OCI-LY3 (cell line): ENCODE results near the gene RDH5.

Experiments
- H2AFZ ChIP-seq: fragments of 200-600, 300-600 bp; shearing (Covaris generic); 2 replicates; pipeline ENCODE4 v1.6.0; 2014; ENCODE audit warnings: antibody characterized with exemption, low read depth, low read length
- H3K27ac ChIP-seq: fragments of 200-600, 300-600 bp; sonication (generic); 2 replicates; pipeline ENCODE4 v1.5.1; 2014; ENCODE audit warnings: mild to moderate bottlenecking, low read length, moderate library complexity, mixed read lengths
- H3K27me3 ChIP-seq: fragments of 200-600, 300-600 bp; sonication (generic); 2 replicates; pipeline ENCODE4 v1.6.1; 2014; ENCODE audit warnings: low read depth, low read length, mixed read lengths
- H3K36me3 ChIP-seq: fragments of 200-600, 300-600 bp; sonication (generic); replicated peaks from 2 replicates; pipeline ENCODE3; 2014; ENCODE audit warnings: low read depth, low read length, mixed read lengths
- H3K4me1 ChIP-seq: fragments of 300-600, 200-600 bp; sonication (generic); 2 replicates; pipeline ENCODE4 v1.6.1; 2014; ENCODE audit warnings: low read length, mixed read lengths
- H3K4me2 ChIP-seq: fragments of 200-600, 300-600 bp; sonication (generic); 2 replicates; pipeline ENCODE4 v1.6.1; 2014; ENCODE audit warnings: low read length, mixed read lengths
- H3K4me3 ChIP-seq: fragments of 300-600, 200-600 bp; sonication (generic); 2 replicates; pipeline ENCODE4 v1.5.1; 2014; ENCODE audit warnings: antibody characterized with exemption, mild to moderate bottlenecking, low read length, moderate library complexity
- H3K79me2 ChIP-seq: fragments of 300-600, 200-600 bp; shearing (Covaris generic); 2 replicates; pipeline ENCODE4 v1.6.1; 2014; ENCODE audit warnings: mild to moderate bottlenecking, low read length, mixed read lengths
- H3K9ac ChIP-seq: fragments of 300-600, 200-600 bp; shearing (Covaris generic); 2 replicates; pipeline ENCODE4 v1.6.0; 2014; ENCODE audit warnings: mild to moderate bottlenecking, low read length, moderate library complexity
- H3K9me3 ChIP-seq: fragments of 200-600, 300-600 bp; shearing (Covaris generic); 2 replicates; pipeline ENCODE4 v1.6.1; 2014; ENCODE audit warnings: low read length, mixed read lengths; ENCODE audit not compliant: insufficient read depth
- H4K20me1 ChIP-seq: fragments of 200-600, 300-600 bp; sonication (generic); 2 replicates; pipeline ENCODE4 v1.6.1; 2016; ENCODE audit warnings: low read length, mixed read lengths; ENCODE audit not compliant: insufficient read depth
- CTCF ChIP-seq: fragments of 200-600, 300-600 bp; sonication (generic); IDR thresholded peaks from 2 replicates; pipeline ENCODE4 v1.5.1; 2014; ENCODE audit warnings: antibody characterized with exemption, low read length, low read depth
- EZH2phosphoT487 ChIP-seq: fragments of 200-600 bp; shearing (Covaris generic); IDR thresholded peaks from 2 replicates; pipeline ENCODE4 v1.6.1; 2018; ENCODE audit warnings: antibody characterized with exemption, mixed run types, low read depth

The RDH5 gene

GRCh38 chr12:55720894-55721444 lies 776 bp downstream of the RDH5 start:
- Histone ChIP-seq H3K9me3 (no peaks in the 10 kb centered on the region), H3K4me3 (no peak overlapping the region), H4K20me1 (no peaks in the 10 kb centered on the region), H3K4me2 (no peak overlapping the region), H3K36me3 (peaks cover 7% of the 10 kb centered on the region), H3K4me1 (peaks cover 9% of the 10 kb centered on the region), H3K27me3 (no peaks in the 10 kb centered on the region), H3K79me2 (peaks cover 7% of the 10 kb centered on the region; the same call in 1 of the 2 replicates), H3K27ac (no peak overlapping the region), H3K9ac (no peak overlapping the region), H2AFZ (no peak overlapping the region)
- no peak for TF ChIP-seq EZH2phosphoT487
- peak; percentile 32 for TF ChIP-seq CTCF

GRCh38 chr12:55721601-55722213 lies 1.5 kb downstream of the RDH5 start:
- Histone ChIP-seq H3K4me2 (no peak overlapping the region), H3K36me3 (peaks cover 7% of the 10 kb centered on the region), H2AFZ (no peak overlapping the region), H3K27me3 (no peaks in the 10 kb centered on the region), H3K27ac (no peak overlapping the region), H3K4me1 (peaks cover 9% of the 10 kb centered on the region), H3K4me3 (no peak overlapping the region), H3K9me3 (no peaks in the 10 kb centered on the region), H3K79me2 (peaks cover 6% of the 10 kb centered on the region; the same call in 1 of the 2 replicates), H3K9ac (no peak overlapping the region), H4K20me1 (no peaks in the 10 kb centered on the region)
- no peak for TF ChIP-seq EZH2phosphoT487

- no peaks in the 10 kb centered on the region for H3K9me3 ChIP-seq
- H3K27ac ChIP-seq, result no peak overlapping the region
- no peak overlapping the region for H2AFZ ChIP-seq
- H3K4me2 ChIP-seq, result no peak overlapping the region
- H3K4me1 ChIP-seq, result peaks cover 8% of the 10 kb centered on the region
- TF ChIP-seq EZH2phosphoT487, result no peak
- no peak for TF ChIP-seq CTCF
- no peak overlapping the region for H3K9ac ChIP-seq
- no peak overlapping the region for H3K4me3 ChIP-seq
- H3K79me2 ChIP-seq, result peaks cover 9% of the 10 kb centered on the region
- no peaks in the 10 kb centered on the region for H4K20me1 ChIP-seq
- no peaks in the 10 kb centered on the region for H3K27me3 ChIP-seq
- peaks cover 7% of the 10 kb centered on the region for H3K36me3 ChIP-seq
Observed at GRCh38 chr12:55722948-55723347, 2.8 kb downstream of the RDH5 start.

- peaks cover 7% of the 10 kb centered on the region for H3K36me3 ChIP-seq
- no peak overlapping the region for H3K4me3 ChIP-seq
- no peaks in the 10 kb centered on the region for H3K9me3 ChIP-seq
- no peaks in the 10 kb centered on the region for H3K27me3 ChIP-seq
- no peak overlapping the region for H3K9ac ChIP-seq
- H3K79me2 ChIP-seq, result peaks cover 13% of the 10 kb centered on the region
- no peak for TF ChIP-seq CTCF
- TF ChIP-seq EZH2phosphoT487, result no peak
- no peaks in the 10 kb centered on the region for H4K20me1 ChIP-seq
- H2AFZ ChIP-seq, result no peak overlapping the region
- H3K27ac ChIP-seq, result no peak overlapping the region
- no peak overlapping the region for H3K4me2 ChIP-seq
- peaks cover 9% of the 10 kb centered on the region for H3K4me1 ChIP-seq
Observed at GRCh38 chr12:55723516-55724225, 3.5 kb downstream of the RDH5 start.
